GM18907 (cell line): ENCODE data around the gene PLEKHO2.

Experiments
- ATAC-seq: cut with Tn5 transposase; IDR thresholded peaks from one replicate; pipeline ENCODE4 v1.9.1; 2021; ENCODE audit warnings: mild to moderate bottlenecking, moderate library complexity; ENCODE audit not compliant: unreplicated experiment

PLEKHO2 gene

DNA sequence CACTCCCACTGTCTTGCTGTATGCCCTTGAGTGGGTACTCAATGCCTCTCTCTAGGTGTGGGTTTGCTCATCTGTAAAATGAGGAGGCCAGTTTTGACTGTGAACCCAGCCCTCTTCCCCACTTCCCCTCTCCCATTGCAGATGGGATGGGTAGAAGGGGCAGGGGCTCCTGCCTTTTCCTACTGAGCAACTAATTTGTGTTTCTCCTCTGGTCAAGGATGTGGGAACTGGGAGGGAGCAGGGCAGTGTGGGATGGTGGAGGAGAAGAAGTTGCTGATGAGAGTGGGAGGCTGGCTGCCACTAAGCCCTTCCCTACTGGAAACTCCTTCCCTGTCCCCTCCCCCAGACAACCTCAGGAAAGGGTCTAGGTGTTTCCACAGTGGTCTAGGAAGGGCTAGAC, 49.8 kb downstream of the PLEKHO2 start:
- ATAC-seq, result no peak

DNA sequence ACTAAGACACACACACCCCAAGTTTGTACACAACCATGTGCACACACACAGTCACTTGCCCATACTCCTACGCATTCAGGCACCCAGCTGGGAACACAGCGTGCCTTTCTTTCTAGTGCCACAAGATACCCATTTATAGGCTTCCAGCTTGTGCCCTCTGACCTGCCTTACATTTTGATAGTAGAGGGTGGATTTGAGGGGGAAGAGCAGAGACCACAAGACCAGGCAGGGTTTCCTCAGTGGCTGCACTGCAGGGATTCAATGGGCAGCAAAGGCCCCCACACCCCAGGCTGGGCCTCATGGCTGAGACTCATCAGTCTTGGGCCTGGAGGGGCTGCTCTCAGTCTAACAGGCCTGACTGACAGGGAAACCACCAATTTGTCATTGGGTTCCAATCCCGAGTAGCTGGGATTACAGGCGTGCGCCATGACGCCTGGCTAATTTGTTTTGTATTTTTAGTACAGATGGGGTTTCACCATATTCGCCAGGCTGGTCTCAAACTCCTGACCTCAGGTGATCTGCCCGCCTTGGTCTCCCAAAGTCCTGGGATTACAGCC, 51.2 kb downstream of the PLEKHO2 start:
- no peak for ATAC-seq

DNA sequence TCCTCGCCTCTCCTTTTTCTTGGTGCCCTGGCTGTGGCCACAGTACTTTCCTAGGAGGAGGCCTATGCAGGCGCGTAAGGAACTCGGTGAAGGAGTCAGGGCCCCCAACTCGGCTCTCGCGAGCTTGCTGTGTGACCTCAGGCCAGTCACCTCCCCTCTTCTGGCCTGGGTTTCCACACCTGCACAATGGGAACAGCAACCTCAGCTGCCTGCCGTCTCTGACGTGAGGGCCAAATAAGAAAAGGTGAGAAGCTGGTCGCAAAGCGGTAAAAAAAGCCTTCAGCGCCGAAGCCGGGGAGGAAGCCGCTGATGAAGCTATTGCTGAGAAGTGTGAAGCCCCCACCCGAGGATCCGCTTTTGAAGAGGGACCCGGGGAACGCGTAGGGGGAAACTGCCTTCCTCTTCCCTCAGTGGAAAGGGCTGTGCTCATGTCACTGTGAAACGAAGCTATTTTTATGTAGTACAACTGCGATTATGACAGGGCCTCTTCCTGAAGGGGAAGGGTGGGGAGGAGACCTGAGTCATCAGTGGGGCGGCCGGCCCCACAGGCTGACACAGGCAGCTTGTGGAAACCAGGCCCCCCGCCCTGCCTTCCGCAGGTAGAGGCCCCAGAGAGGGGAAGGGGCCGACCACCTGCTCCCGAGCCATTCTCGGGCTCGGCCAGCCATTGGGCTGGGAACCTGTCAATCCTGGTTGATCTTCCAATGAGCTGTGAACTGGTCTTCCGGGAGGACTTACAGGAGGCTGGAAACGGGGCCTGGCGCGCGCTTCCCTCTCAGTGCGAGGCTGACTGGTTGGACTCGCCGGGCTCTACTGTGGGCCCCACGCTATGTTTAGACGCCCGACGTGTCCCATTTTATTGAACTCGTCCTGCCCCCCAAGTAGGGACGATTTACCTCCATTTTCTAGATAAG, 52.0 kb downstream of the PLEKHO2 start:
- ATAC-seq, result peak; percentile 61

DNA sequence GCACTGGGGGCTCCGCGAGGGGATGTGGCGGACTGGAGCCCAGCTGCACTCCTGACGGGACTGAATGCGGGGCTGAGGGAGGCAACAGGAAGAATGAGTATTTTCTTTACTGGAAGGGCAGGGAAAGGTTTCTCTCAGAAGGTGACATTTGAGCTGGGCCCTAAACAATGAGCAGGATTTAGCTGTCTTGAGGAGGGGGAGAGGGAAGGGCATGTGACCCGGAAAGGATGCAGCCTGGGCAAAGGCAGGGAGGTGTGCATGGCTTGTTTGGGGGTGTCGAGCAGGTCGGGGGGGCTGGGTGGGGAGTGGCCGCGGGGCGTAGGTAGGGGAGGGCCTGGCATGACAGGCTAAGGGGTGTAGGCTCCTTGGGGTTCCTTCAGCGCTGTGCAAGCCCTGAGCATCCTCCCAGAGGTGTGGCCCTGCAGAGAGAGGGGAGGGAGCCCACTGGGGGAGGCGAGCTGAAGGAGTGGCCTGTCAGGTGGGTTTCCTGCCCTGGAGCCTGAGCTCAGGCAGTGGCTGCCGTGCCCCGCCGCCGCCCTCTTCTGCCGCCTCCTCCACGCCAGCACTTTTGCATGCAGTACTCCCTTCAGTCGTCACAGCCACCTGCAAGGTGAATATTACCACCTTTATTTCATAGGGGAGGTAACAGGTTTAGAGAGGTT, 52.8 kb downstream of the PLEKHO2 start:
- ATAC-seq, result peak; percentile 37

DNA sequence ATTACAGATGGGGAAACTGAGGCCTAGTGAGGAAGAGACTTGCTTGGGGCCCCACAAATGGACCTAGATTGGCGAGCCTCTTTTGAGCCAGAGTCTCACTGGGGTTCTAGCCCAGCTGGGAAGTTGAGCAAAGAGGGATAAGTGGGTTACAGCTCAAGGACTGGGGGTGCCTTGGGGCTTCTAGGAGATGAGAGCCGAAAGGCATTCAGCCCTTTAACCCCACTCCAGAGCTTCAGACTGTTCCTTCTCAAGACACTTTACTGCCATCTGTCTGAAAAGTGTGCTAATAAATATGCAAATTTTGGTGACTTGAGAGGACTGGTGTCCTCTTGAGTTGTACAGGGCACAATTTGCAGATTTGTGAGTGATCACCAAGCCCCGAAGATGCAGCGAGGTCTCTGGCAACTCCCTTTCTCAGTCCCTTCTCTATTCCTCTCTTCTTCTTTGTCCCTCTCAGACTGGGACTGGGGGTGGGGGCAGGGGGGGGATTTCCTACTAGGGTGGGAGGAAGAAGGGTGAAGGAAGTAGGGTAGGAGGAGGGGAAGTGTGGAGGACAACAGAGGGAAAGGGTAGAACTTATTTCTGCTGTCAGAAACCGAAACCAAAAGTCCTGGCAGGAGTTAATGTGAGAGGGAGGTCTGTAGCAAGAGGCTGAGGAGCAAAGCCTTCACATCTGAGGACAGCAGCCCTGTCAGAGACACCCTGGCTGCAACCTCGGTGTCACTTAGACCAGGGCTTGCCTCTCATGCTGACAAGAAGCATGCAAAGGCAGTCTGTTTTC, 53.8 kb downstream of the PLEKHO2 start:
- ATAC-seq, result peak; percentile 26

DNA sequence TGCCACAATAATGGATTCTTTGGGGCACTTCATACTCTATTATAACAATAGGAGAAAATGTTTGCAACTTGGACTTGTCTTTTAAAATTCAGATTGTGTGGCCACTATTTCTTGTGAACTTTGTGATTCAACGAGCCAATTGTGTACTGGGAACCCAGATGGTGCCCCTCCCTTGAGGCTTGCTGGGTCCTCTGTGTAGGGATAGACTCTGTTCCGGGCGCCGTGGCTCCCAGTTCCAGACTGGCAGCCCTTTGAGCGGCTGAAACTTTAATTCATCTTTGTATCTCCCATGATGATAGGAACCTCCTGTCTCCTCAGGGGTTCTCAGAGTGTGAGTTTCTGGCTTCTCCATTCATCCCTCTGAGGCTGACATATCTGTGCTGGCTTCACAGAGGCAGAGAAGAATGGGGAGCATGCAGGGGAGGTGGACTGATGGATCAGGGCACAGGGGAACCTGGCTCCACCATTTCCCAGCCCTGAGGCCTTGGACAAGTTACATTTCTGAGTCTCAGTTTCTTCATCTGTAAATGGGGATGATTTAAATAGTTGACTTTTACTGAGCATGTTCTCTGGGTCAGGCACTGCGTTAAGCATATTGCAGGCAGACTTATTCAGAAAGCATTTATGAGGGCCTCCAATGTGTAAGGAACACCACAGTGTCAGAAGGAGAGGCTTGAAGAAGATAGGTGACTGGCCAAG, 54.8 kb downstream of the PLEKHO2 start:
- ATAC-seq, result no peak

DNA sequence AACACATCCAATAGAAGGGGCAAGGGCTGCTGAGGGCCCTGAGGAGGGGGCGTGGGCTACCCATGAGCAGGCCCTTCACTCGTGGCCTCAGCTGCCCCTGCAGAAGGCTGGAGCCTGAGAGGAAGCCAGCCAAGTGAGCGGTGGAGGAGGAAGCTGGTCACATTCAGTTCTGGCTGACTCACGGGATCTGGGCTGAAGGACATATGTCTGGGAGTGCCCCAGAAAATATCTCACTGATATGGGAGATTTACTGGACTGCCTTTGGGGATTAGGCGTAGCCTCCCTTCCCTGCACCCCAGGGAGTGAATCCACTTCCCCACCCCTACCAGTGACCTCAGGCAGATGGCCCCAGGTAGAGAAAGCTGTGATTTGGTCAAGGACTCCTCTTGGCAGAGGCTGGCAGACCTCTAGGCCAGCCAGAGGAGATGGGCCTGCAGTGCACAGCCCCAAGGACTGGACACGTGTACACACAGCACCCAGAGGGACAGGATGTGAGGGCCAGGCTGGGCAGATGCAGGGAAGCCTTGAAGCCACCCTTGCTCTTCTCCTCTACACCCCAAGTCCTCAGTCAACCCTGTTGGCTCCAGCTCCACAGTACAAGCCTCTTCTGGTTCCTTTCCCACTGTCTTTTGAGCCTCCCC, 55.8 kb downstream of the PLEKHO2 start:
- no peak for ATAC-seq

DNA sequence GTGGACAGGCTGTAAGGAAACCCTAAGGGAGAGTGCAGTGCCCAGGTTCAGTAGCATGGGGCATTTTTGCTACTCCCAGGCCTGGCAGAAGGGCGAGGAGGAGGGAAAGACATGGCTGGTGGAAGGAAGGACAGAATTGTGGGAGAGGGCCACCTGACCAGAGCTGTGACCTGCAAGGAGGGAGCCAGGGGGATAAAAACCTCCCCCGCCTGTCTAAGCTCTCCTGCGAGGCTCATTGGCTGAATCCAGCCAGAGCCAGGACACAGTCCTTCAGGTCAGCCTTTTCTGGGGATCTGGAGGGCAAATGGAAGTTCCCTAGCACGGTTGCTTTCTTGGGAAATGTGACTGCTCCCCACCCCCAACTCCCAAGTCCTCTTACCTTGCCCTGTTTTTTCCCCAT, 56.7 kb downstream of the PLEKHO2 start:
- no peak for ATAC-seq

DNA sequence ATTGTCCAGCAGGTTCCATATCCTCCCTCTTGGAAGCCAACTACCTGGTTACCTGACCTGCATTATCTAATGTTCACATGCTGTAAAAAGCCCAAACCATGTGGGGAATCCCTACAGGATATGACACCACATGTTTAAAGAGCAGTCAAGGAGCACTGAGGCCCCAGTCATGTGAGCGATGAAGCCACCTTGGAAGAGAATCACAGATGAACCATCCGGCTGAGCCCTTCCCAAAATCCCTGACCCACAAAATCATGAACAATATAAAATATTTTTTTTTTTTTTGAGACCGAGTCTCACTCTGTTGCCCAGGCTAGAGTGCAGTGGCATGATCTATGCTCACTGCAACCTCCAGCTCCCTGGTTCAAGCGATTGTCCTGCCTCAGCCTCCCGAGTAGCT, 59.4 kb downstream of the PLEKHO2 start:
- no peak for ATAC-seq

DNA sequence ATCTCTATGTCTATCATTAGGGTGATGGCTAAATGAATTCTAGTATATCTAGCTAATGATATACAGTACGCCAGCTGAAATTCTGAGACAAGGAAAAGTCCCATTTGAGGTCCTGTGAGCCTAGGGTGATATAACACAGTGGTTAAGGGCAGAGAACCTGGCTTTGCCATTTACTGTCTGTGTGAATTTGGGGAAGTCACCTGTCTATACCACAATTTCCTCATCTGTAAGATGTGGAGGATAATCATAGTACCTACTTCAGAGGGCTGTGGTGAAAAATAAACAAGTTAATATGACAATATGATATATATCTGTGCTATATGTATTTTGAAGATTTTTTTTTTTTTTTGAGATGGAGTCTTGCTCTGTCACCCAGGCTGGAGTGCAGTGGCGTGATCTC, 60.2 kb downstream of the PLEKHO2 start:
- no peak for ATAC-seq

DNA sequence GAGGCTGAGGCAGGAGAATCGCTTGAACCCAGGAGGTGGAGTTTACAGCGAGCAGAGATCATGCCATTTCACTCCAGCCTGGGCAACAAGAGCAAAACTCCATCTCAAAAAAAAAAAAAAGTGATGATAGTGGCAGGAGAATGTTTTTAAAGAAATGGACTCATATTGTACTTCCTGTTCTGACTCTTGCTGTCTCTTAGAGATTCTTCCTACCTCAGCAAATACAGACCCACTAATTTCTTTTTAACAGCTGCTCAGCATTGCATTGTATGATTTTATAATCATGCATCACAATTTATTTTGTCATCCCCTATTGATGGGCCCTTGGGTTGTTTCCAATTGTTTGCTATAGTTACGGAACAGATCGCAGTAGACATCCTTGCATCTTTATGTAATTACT, 61.1 kb downstream of the PLEKHO2 start:
- ATAC-seq, result no peak

DNA sequence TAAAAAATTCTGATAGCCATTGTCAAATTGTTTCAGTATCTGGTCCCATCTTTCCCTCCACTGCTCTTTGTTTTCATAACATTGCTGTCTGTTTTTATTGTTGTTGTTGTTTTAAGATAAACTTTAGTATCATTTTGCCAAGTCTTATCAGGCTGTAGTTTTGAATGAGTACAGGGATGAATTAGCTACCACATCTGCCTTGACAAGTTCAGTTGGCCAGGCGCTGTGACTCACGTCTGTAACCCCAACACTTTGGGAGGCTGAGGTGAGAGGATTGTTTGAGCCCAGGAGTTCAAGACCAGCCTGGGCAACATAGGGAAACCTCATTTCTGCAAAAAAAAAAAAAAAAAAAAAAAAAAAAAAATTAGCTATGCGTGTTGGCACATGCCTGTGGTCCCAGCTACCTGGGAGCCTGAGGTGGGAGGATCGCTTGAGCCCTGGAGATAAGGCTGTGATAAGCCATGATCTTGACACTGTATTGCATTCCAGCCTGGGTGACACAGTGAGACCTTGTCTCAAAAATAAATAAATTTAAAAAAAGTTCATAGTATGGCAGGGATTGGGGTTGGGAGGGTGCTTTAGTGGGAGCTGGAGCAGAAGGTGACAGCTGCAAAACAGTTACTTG, 61.7 kb downstream of the PLEKHO2 start:
- ATAC-seq, result no peak

DNA sequence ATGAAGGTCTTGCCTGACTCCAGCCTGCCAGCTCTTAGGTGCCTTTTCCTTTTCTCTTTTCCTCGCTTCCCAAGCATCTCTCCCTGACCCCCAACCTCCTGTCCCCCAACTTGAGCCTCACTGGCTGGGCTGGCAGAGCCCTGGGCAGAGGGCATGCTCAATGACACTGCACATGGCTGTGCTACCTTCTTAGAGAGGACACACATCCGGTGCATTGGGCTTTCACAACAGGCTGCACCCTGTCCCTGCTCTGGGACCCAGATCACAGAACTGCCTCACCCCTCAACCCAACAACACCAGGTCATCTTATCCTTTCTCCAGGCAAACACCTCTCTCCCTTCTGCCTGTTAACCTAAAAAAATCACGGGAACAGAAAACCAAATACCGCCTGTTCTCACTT, 62.5 kb downstream of the PLEKHO2 start:
- no peak for ATAC-seq

DNA sequence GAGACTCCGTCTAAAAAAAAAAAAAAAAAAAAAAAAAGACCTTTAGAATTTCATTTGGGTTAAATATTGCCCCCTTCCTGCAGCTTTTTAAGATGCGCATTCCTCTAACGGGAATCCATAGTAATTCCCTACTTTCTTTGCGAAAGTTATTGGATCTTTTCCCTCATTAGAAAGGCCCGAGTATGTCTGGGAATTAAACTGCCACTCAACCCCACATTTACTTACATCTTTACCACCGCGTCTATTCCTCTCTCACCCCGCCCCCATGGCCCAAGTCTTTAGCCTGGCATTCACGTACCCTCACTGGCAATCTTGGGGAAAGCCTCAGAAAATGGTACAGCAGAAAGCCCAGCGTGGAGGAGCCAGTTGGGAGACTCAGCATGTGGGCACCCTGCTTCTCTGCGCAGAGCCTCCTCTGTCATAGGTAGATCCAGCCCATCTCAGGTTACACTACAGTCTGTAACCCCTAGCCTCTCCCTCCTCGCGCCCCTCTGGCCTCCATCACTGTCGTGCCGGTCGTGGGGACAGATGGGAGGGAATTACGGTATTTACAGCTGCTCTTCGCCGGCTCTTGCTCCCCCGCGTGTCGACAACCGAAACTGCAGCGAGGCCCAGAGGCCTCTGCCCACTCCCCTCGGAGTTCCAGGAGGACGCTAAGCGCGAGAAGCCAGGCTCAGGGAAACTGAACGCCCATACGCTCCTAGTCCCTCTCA, 63.6 kb downstream of the PLEKHO2 start:
- peak; percentile 61 for ATAC-seq

DNA sequence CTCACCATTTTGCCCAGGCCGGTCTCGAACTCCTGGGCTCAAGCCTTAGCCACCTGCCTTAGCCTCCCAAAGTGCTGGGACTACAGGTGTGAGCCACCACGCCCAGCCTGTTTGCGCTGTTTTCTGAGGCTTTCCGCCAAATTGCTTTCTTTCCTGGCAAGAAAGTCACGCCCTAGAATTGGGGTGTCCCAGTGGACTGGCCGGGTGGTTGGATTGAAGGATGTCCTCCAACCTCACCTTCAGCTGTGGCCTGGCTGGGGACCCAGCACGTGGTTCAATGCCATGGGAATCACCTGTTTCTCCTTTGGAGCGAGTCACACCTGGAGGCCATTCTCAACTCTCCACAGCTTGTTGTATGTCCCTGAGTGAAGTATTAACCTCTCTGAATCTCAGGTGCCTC, 64.2 kb downstream of the PLEKHO2 start:
- no peak for ATAC-seq

DNA sequence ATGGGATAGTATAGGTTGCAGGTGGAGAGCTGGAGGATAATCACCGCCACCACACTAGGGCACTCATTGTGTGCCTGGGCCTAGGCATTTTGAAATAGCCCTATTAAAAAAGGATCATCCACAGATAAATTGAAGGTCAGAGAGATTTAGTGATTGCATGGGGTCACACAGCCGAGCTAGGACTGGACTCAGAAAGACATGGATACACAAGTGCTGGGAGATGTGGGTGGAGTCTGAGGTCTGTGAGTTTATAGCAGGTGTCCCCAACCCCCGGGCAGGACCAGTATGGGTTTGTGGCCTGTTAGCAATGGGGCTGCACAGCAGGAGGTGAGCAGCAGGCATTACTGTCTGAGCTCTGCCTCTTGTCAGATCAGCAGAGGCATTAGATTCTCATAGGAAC, 64.7 kb downstream of the PLEKHO2 start:
- ATAC-seq, result no peak

DNA sequence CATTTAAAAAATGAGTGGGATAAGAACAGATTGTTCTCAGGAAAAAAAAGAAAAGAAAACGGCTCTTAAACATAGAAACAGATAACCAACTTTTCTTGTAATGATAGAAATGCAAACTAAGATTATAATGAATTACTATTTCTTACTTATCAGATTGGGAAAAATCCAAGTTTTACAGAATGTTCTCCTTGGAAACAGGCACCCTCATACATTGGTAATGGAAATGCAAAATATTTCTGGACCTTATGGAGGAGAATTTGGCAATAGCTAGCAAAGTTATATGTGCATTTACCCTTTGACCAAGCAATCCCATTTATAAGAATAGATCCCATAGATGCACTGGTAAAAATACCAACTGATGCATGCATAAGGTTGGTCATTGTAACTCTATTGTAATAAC, 66.3 kb downstream of the PLEKHO2 start:
- no peak for ATAC-seq

DNA sequence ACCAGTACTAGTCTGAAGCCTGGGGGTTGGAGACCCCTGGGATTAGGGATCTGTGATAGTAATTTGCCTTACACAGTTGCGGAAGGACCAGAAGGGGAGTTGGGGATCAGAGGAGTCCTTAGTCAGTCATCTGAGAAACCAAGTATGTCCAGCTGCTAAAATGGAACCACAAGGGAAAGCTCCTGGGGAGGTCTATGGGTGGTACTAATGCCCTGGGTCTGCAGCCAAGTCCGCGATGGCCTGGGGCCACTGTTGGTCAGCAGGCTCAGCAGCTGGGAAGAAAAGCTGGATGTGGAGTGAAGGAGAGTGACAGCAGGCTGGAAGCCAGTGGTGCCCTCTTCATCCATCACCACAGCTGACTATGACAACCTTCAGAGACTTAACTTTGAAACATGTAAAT, 67.8 kb downstream of the PLEKHO2 start:
- no peak for ATAC-seq
